Measurements from ENCODE around the gene TCF7L1. TPM values are rescaled to one million over a fixed set of nuclear protein-coding genes. Genes with fewer than 3 reads are reported as not detected.
A peak's percentile ranks its signal among the peaks of the same experiment; 100 is the strongest.

Gene TCF7L1
- total and polyA plus RNA-seq, 2 donors (not counting 3 experiments of a cell fraction or from before 2014, with no cell fraction given), result 9.6 to 17.4 TPM

DNA sequence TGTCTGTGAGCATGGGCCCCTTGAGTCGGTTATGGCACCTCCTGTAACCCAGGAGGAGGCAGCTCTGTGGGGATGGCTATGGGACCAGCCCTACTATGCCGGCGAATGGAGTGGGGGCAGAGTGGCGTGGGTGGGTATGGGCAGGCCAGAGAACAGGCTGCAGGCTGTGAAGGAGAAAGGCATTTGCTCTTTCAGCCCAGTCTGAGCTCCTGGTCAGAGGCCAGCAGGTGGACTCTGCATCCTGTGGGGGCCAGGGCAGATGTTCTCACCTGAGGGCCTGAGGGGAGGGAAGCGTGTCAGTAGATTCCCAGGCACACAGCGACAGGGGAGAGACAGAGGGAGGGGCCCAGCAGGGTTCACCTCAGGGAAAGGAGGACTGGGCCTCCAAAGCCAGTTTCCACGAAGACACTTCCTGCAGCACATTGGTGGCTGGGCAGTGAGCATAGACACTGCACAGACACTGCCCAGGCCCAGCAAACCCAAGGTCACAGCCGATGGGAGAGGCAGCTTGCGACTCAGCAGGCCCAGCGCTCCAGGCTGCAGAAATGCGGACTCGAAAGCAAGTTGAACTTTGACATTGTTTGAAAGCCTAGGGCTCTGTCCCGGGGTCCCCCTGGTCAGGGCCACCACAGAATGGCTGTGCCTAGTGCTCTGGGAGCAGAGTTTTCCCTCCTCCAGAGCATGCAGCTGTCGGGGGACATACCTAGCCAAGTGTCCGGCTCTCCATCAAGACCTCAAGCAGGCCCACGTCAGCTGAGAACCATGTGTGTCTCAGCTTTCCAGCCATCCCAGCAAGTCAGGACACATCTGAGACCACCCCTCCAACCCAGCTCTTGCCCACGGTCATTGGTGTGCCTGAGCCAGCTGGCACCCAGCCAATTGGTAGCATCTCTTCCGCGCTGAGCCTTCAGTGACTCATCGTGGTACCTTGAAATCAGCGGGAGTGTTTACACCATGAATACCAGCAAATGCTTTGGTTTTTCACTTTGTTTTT, 140.8 kb downstream of the TCF7L1 start:
- DNase-seq (ENCODE audit: low read depth, low spot score) (peak; percentile 38), FAIRE-seq (peak; percentile 67)
- Histone ChIP-seq H2AFZ (ENCODE audit: low read depth, low read length) (no peak overlapping the region), H3K27me3 (ENCODE audit: control insufficient read depth in 2 of 2, insufficient read depth in 2 of 2, low read length in 2 of 2) (no peaks in the 10 kb centered on the region), H3K4me3 (replicated peaks in 1 of 3; ENCODE audit: insufficient read depth in 1 of 3, low read depth in 1 of 3, low read length in 3 of 3) (no peak overlapping the region), H3K4me2 (ENCODE audit: insufficient read depth, low read length) (no peak overlapping the region), H4K20me1 (replicated peaks; ENCODE audit: control insufficient read depth, extremely low read depth, insufficient read depth, low read length) (no peaks in the 10 kb centered on the region), H3K9ac (replicated peaks; ENCODE audit: extremely low read depth, insufficient read depth, low read length) (no peak overlapping the region), H3K4me1 (ENCODE audit: control insufficient read depth, extremely low read depth, insufficient read depth, low read length) (peaks cover 23% of the 10 kb centered on the region), H3K79me2 (ENCODE audit: control insufficient read depth, insufficient read depth, low read length) (no peaks in the 10 kb centered on the region), H3K9me1 (replicated peaks; ENCODE audit: control insufficient read depth, extremely low read depth, insufficient read depth, low read length) (no peaks in the 10 kb centered on the region), H3K27ac (ENCODE audit: insufficient read depth, low read depth, low read length) (no peak overlapping the region), H3K9me3 (replicated peaks; ENCODE audit: control insufficient read depth, insufficient read depth, low read length) (no peaks in the 10 kb centered on the region), H3K36me3 (ENCODE audit: control insufficient read depth in 2 of 2, extremely low read depth in 1 of 2, insufficient read depth in 2 of 2, low read length in 2 of 2) (no peaks in the 10 kb centered on the region)
- dilution Hi-C loops (cut with MboI; ENCODE audit: extremely low pct_ligation_motif_present, low sequenced_read_pairs), result no loop called here
- TF ChIP-seq, protein P1, sequence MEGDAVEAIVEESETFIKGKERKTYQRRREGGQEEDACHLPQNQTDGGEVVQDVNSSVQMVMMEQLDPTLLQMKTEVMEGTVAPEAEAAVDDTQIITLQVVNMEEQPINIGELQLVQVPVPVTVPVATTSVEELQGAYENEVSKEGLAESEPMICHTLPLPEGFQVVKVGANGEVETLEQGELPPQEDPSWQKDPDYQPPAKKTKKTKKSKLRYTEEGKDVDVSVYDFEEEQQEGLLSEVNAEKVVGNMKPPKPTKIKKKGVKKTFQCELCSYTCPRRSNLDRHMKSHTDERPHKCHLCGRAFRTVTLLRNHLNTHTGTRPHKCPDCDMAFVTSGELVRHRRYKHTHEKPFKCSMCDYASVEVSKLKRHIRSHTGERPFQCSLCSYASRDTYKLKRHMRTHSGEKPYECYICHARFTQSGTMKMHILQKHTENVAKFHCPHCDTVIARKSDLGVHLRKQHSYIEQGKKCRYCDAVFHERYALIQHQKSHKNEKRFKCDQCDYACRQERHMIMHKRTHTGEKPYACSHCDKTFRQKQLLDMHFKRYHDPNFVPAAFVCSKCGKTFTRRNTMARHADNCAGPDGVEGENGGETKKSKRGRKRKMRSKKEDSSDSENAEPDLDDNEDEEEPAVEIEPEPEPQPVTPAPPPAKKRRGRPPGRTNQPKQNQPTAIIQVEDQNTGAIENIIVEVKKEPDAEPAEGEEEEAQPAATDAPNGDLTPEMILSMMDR (IDR thresholded peaks at IDR 0.05; ENCODE audit: extremely low read depth in 1 of 2, insufficient read depth in 1 of 2, low read depth in 1 of 2, low read length in 2 of 2), result no peak
- TF ChIP-seq JUN (IDR thresholded peaks at IDR 0.05; ENCODE audit: borderline replicate concordance, insufficient read depth, insufficient read length, low read depth) (no peak), MYC (IDR thresholded peaks at IDR 0.05; ENCODE audit: low read depth, low read length) (no peak), POLR2A (IDR thresholded peaks at IDR 0.05; ENCODE audit: low read depth, low read length) (no peak), EZH2 (IDR thresholded peaks at IDR 0.05; ENCODE audit: borderline replicate concordance, low read depth, low read length, severe bottlenecking) (no peak), POLR2AphosphoS5 (IDR thresholded peaks at IDR 0.05; ENCODE audit: insufficient read depth, low read depth, low read length) (no peak), FOS (IDR thresholded peaks at IDR 0.05; ENCODE audit: borderline replicate concordance, insufficient read depth, low read length) (no peak), GATA2 (IDR thresholded peaks at IDR 0.05; ENCODE audit: insufficient read depth, insufficient read length, low read depth, low read length) (no peak)
- TF ChIP-seq, protein P2, sequence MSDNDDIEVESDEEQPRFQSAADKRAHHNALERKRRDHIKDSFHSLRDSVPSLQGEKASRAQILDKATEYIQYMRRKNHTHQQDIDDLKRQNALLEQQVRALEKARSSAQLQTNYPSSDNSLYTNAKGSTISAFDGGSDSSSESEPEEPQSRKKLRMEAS (IDR thresholded peaks at IDR 0.05; ENCODE audit: insufficient read depth, insufficient read length), result no peak
- intact Hi-C loops (cut with micrococcal nuclease), result no loop called here
- BruUV-seq (replicated peaks), result no TSS peak
- ChIA-PET POLR2A (no interaction called here), CTCF (interaction anchor here (1.2 to 2.4 kb wide), 5 partner anchors 8 to 207 kb away, joined by 3 to 10 read pairs (median 5); partner anchors contain the start of gene TCF7L1)

Measured in endothelial cell of umbilical vein (primary cell).